Hematopoietic multipotent progenitor cell treated with erythropoietin and hydrocortisone succinate and interleukin-3 and kit ligand, for 6 days (in vitro differentiated cells): Measurements from ENCODE around the gene NCEH1.
A peak's percentile ranks its signal among the peaks of the same experiment; 100 is the strongest.

Source experiments
- DNase-seq: peaks from one replicate; pipeline ENCODE4 v3.0.0-alpha.2; 2015

NCEH1 gene

DNA sequence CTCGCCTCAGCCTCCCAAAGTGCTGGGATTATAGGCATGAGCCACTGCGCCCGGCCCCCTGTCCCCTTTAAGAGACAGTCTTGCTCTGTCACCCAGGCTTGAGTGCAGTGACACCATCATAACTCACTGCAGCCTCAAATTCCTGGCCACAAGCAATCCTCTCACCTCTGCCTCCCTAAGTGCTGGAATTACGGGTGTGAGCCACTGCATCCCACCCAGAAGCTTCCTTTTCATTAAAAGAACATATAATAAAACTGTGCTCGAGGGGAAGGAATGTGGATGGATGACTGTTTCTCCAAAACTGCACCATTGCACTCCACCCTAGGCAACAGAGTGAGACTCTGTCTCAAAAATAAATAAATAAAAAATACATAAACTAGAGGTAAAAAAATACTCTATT is 70.1 kb downstream of the NCEH1 start:
- no peak for DNase-seq

DNA sequence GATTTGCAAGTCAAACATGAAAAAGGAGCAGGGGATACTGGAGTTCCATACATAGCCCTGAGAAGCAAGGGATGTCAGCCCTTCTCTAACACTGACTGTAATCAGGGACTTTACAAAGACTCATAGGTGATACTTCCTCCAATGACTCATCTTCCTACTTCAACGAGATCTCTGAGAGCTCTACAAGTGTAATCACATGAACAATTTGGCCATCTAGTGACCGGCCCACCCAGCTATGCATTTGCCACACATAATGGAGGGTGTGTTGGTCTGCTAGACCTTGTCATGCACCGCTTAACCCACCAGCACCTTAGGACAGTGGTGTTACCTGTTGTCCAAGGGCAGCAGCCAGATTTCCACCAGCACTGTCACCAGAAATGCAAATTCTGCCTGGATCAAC is 75.3 kb downstream of the NCEH1 start:
- DNase-seq, result no peak

DNA sequence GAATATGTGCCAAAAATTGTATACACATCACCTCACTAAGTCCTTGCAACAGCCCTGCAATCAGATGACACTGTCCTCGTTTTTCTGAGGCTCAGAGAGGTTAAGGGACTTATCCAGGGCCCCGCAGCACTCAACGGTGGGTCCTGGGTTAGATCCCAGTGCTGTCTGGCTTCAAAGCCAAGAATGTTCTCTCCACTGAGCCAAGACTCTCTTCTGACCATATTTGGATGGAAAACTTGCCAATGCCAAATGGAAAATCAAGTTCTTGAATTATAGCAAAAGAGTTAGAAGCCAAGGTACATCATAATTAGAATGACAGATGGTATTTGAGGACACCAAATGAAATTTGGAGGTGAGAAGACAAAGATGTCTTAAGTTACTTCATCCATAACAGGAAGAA is 75.9 kb downstream of the NCEH1 start:
- DNase-seq, result no peak

DNA sequence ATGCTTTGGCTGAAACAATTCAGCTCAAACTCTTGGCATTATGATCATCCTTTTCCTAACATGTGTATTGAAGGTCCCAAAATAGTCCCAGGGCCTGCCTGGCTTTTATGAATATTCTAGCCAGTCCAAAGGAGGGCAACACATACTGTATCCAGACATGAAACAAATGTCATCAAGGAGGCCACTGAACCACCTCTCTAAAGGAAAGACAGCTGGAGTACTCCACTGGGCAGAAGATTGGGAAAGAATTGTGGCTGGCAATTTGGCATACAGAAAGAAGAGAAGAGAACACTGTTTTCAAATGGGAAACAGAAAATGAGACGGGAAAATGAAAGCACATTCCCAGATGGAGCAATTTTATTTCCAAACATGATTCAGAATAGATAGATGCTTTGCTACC is 80.6 kb downstream of the NCEH1 start:
- DNase-seq, result no peak

- DNase-seq, result no peak
Measured at GRCh38 chr3:172629470-172629869, 81.4 kb downstream of the NCEH1 start.

- DNase-seq, result peak; percentile 53
Measured at GRCh38 chr3:172627057-172627809, 83.6 kb downstream of the NCEH1 start.

DNA sequence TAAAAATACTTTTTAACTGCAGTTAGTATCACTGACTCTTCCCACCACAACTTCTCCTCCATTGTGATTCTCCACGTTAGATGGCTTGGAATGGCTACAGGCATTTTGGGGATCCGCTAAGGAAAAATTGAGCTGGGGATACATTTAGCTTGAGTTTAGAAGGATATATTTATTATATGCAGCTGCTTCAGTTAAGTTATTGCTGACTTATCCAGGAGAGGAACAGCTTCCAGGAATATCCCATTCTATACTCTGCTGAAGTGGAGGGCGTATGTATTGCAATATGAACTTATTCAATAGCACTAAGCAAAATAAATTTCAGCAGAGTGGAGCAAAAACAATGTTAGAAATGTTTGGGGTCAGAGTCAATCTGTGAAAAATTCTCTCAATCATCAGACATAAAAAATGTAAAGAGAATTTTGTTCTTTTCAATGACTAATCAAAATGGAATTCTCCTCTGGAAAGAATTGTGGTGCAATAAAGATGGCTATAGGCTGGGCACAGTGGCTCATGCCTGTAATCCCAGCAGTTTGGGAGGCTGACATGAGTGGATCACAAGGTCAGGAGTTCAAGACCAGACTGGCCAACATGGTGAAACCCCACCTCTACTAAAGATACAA is 84.7 kb downstream of the NCEH1 start:
- no peak for DNase-seq

DNA sequence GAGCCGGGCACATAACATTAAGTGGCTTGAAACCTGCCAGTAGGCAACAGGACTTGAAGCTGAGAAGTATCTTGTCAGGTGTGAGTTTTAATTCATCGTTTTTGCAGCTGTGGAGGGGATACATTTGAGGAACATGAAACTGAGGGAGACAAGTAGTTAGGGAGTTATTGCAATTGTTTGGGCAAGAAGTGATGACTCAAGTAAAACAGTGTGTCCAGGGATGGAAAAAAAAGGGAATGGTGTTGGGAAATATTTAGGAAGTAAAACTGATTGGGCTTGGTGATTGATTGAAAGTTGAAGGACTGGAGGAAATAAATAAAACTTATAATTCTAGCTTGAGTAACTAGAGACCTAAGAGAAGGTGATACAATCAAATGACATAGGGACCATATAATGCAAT is 85.5 kb downstream of the NCEH1 start:
- no peak for DNase-seq

- DNase-seq, result no peak
Measured at GRCh38 chr3:172624999-172625398, 85.9 kb downstream of the NCEH1 start.

- peak; percentile 80 for DNase-seq
Measured at GRCh38 chr3:172622916-172623700, 87.8 kb downstream of the NCEH1 start.

- no peak for DNase-seq
Measured at GRCh38 chr3:172622156-172622555, 88.7 kb downstream of the NCEH1 start.

DNA sequence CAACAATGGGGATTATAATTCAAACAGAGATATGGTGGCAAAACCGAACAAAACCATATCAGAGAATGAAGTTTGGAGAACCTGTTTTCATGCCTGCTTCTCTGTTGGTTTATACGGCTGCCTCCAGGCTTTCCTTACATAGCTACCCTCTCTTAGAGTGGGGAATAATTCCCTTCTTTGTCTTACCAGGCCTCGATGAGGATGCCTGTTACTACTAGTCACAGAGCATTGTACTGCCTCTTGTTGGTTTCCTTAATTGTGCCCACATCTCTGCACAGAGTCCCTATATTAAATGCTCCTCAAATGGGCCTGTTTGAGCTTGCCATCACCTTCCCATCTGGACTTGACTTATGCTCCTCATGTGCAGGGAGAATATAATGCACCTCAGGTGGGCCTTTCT is 92.9 kb downstream of the NCEH1 start:
- DNase-seq, result no peak

- DNase-seq, result peak; percentile 30
Measured at GRCh38 chr3:172617013-172617706, 93.7 kb downstream of the NCEH1 start.

DNA sequence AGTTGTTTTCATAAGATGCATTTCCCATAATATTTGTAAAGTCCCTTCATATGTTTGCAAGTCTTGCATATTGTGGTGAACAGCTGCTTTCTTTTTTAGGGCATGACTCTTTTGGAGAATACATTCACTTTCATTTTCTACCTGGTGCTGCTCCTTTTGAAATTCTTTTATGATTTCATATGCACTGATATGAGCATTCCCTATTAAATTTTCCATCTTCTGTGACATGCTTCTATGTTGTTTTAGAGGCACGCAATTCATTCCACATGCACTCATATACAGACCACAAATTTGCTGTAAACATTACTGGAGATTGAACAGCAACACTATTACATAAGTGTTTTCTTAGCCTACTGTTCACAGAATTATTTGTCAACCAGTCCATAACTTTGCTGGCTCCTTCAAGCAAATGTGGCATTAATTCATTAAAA is 94.8 kb downstream of the NCEH1 start:
- no peak for DNase-seq

GRCh38 chr3:172615296-172615695 is 95.6 kb downstream of the NCEH1 start:
- DNase-seq, result no peak

GRCh38 chr3:172614340-172615274 is 96.3 kb downstream of the NCEH1 start:
- no peak for DNase-seq

GRCh38 chr3:172613845-172614244 is 97.0 kb downstream of the NCEH1 start:
- DNase-seq, result no peak

DNA sequence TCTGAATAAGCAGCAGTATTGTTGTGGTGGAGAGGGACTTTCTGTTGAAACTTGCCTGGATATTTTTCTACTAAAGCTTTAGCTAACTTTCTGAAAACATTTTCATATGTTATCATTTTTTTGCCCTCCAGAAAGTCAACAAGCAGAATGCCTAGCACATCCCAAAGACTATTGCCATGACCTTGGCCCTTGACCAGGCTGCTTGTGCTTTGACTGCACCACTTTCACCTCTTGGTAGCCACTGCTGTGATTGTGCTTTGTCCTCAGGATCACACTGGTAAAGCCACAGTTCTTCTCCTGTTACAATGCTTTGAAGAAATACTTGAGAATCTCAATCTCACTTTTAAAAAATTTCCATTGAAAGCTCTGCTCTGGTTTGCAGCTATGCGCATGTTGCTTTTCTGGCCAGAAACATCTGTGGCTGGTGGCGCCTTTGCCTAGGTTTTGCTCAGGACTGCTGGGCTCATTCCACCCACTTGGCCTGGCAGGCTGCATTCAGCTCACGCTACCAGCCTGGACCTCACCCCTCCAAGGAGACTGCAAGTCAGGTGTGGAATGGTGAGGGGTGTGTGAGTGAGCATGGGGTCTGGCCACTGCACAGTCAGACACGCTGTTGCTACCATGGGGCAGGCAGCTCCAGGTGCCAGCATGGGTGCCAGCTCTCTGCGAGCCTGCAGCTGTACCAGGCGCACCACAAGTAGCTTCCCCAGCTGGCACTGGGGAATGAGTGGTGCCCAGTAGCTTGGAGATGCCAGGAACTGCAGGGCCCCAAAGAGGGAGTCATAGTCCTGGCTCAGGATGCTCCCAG is 97.8 kb downstream of the NCEH1 start:
- DNase-seq, result no peak

DNA sequence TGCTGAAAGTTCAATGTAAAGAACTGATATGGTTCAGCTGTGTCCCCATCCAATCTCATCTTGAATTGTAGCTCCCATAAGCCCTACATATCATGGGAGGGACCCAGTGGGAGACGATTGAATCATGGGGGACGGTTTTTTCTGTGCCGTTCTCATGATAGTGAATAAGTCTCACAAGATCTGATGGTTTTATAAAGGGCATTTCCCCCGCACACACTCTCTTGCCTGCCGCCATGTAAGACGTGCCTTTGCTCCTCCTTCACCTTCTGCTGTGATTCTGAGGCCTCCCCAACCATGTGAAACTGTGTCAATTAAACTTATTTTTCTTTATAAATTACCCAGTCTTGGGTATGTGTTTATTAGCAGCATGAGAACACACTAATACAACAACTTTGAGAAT is 101.1 kb downstream of the NCEH1 start:
- DNase-seq, result no peak

GRCh38 chr3:172608575-172608974 is 102.3 kb downstream of the NCEH1 start:
- no peak for DNase-seq
